MM.1S (cell line): Measurements from ENCODE around the gene NME3.

Experiments used
- DNase-seq: peaks from one replicate; pipeline ENCODE4 v3.0.0-alpha.2; 2015
- H2AFZ ChIP-seq: fragments of 300-600 bp; sonication (generic); 2 replicates; pipeline ENCODE4 v1.6.0; 2016; ENCODE audit warnings: antibody characterized with exemption, low read length
- H3F3A ChIP-seq: fragments of 300-600 bp; sonication (generic); 2 replicates; pipeline ENCODE4 v1.6.1; 2016; ENCODE audit warnings: mild to moderate bottlenecking, antibody characterized with exemption, low read length, moderate library complexity, mixed read lengths; ENCODE audit not compliant: insufficient read depth
- H3K27ac ChIP-seq: fragments of 300-600 bp; sonication (generic); 2 replicates; pipeline ENCODE4 v1.5.1; 2016; ENCODE audit warnings: mild to moderate bottlenecking, low read length
- H3K27me3 ChIP-seq: fragments of 300-600 bp; sonication (generic); replicated peaks from 2 replicates; pipeline ENCODE4 v1.6.0; 2016; ENCODE audit warnings: low read length; ENCODE audit not compliant: insufficient read depth
- H3K36me3 ChIP-seq: fragments of 300-600 bp; sonication (generic); replicated peaks from 2 replicates; pipeline ENCODE4 v1.6.1; 2016; ENCODE audit warnings: mild to moderate bottlenecking, low read length, mixed read lengths; ENCODE audit not compliant: insufficient read depth
- H3K4me1 ChIP-seq: fragments of 300-600 bp; sonication (generic); 2 replicates; pipeline ENCODE4 v1.6.1; 2016; ENCODE audit warnings: low read length, mixed read lengths
- H3K4me2 ChIP-seq: fragments of 300-600 bp; sonication (generic); 2 replicates; pipeline ENCODE4 v1.6.0; 2016; ENCODE audit warnings: low read depth, low read length
- H3K4me3 ChIP-seq: fragments of 300-600 bp; sonication (generic); 2 replicates; pipeline ENCODE4 v1.5.1; 2016; ENCODE audit warnings: low read length, mixed read lengths
- H3K79me2 ChIP-seq: fragments of 300-600 bp; sonication (generic); 2 replicates; pipeline ENCODE4 v1.6.1; 2016; ENCODE audit warnings: mixed run types, low read length, mixed read lengths
- H3K9ac ChIP-seq: fragments of 300-600 bp; sonication (generic); 2 replicates; pipeline ENCODE4 v1.6.1; 2016; ENCODE audit warnings: low read length, mixed read lengths
- H3K9me2 ChIP-seq: fragments of 300-600 bp; sonication (generic); replicated peaks from 2 replicates; pipeline ENCODE4 v1.6.1; 2016; ENCODE audit warnings: mild to moderate bottlenecking, low read length, mixed read lengths; ENCODE audit not compliant: insufficient read depth
- H3K9me3 ChIP-seq: fragments of 300-600 bp; sonication (generic); replicated peaks from 2 replicates; pipeline ENCODE4 v1.6.1; 2016; ENCODE audit warnings: mild to moderate bottlenecking, low read length, mixed read lengths; ENCODE audit not compliant: insufficient read depth
- H4K20me1 ChIP-seq: fragments of 300-600 bp; sonication (generic); 2 replicates; pipeline ENCODE4 v1.6.1; 2016; ENCODE audit warnings: mild to moderate bottlenecking, low read length, moderate library complexity, mixed read lengths; ENCODE audit not compliant: insufficient read depth
- EZH2 ChIP-seq: fragments of 300-600 bp; sonication (generic); optimal IDR thresholded peaks from 2 replicates; pipeline ENCODE3; 2017; ENCODE audit warnings: low read depth, mild to moderate bottlenecking, antibody characterized with exemption, low read length, mixed read lengths
- EZH2phosphoT487 ChIP-seq: fragments of 300-600 bp; sonication (generic); IDR thresholded peaks from 2 replicates; pipeline ENCODE4 v1.6.1; 2018; ENCODE audit warnings: antibody characterized with exemption, low read length
- TF ChIP-seq, protein P1 (sequence below): fragments of 300-600 bp; sonication (generic); IDR thresholded peaks from 2 replicates; pipeline ENCODE4 v1.5.1; 2016; ENCODE audit warnings: antibody characterized with exemption, low read length, mixed read lengths

NME3 gene

DNA sequence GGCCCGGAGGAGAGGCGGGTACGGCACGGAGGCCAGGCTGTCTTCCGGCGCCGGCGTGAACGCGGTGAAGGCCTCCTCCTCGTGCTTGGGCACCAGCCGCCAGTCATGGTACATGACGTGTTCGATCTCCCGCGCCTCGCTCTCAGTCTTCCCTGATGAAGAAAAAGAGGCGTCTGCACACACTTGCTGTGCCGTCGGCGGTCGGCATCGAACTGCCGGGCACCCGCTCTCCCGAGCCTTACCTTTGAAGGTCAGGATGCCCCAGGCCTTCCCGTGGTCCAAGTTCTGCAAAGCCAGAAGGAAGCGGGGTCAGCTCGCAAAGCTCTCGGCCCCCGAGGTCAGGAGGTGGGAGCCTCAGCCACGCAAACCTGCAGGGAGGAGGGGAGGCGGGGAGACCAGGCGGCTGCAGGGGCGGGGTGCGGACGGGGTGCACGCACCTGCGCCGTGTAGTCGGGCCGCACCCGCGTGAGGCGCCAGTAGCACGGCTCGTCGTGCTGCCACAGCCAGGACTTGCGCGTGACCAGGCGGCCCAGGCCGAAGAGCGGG, 1.1 kb upstream of the NME3 start, which contains the start of gene EME2:
TSS of gene EME2 (plus strand) at position 449 of the 546 bp plus-strand sequence. CDS start 418 bp downstream, outside the sequence.
- DNase-seq: peak; percentile 60
- TF ChIP-seq, protein P1, sequence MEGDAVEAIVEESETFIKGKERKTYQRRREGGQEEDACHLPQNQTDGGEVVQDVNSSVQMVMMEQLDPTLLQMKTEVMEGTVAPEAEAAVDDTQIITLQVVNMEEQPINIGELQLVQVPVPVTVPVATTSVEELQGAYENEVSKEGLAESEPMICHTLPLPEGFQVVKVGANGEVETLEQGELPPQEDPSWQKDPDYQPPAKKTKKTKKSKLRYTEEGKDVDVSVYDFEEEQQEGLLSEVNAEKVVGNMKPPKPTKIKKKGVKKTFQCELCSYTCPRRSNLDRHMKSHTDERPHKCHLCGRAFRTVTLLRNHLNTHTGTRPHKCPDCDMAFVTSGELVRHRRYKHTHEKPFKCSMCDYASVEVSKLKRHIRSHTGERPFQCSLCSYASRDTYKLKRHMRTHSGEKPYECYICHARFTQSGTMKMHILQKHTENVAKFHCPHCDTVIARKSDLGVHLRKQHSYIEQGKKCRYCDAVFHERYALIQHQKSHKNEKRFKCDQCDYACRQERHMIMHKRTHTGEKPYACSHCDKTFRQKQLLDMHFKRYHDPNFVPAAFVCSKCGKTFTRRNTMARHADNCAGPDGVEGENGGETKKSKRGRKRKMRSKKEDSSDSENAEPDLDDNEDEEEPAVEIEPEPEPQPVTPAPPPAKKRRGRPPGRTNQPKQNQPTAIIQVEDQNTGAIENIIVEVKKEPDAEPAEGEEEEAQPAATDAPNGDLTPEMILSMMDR: no peak
- TF ChIP-seq EZH2phosphoT487 (no peak), EZH2 (no peak)
- peak within 1 kb of the TSS; percentile 96 for H3K4me3 ChIP-seq
- peak within 1 kb of the TSS; percentile 81 for H2AFZ ChIP-seq
- 0 out of 2 replicates have a peak, but pooled peaks cover 3% of the 10 kb centered on the region for H3K4me1 ChIP-seq
- peaks cover 45% of the 10 kb centered on the region for H3K79me2 ChIP-seq
- H3F3A ChIP-seq: peaks cover 13% of the 10 kb centered on the region
- H3K27me3 ChIP-seq: no peaks in the 10 kb centered on the region
- no peaks in the 10 kb centered on the region for H3K9me2 ChIP-seq
- H3K27ac ChIP-seq: peak within 1 kb of the TSS; percentile 90
- H3K9ac ChIP-seq: peak within 1 kb of the TSS; percentile 98
- no peaks in the 10 kb centered on the region for H4K20me1 ChIP-seq
- no peaks in the 10 kb centered on the region for H3K36me3 ChIP-seq
- peak within 1 kb of the TSS; percentile 94 for H3K4me2 ChIP-seq
- H3K9me3 ChIP-seq: no peaks in the 10 kb centered on the region

DNA sequence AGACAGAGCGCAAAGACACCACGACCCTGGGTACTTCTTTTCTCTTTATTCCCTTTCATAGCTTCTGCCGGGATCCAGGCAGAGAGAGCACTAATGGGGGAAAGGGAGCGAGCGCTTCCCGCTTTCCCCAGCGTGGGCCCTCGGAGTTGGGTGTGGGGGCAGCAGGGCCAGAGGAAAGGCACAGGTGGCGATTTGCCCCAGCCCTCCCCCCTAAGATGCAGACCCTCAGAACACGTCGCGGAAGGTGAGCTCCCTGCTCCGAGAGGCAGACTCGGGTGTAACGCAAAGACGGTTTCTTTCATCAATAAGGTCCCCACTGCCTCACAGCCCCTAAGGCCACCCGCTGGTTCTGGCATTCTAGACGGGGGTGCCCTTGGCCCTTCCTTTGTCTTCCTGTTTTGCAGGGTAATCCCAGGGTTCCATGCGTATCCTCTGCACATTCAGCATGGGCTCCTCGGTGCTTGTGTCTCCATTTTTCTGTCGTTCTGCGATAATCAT, 570 bp upstream of the NME3 start:
- Histone ChIP-seq H3K4me1 (0 out of 2 replicates have a peak, but pooled peaks cover 3% of the 10 kb centered on the region), H3K36me3 (no peaks in the 10 kb centered on the region), H3K9ac (peak overlapping the region; percentile 98), H3K4me2 (peak overlapping the region; percentile 94), H2AFZ (peak overlapping the region; percentile 81; the same call in 1 of the 2 replicates), H4K20me1 (no peaks in the 10 kb centered on the region), H3K4me3 (peak overlapping the region; percentile 96), H3K79me2 (peaks cover 45% of the 10 kb centered on the region), H3F3A (peaks cover 13% of the 10 kb centered on the region), H3K27me3 (no peaks in the 10 kb centered on the region), H3K9me3 (no peaks in the 10 kb centered on the region), H3K9me2 (no peaks in the 10 kb centered on the region), H3K27ac (peak overlapping the region; percentile 90)
- no peak for DNase-seq
- TF ChIP-seq EZH2: no peak
- no peak for TF ChIP-seq EZH2phosphoT487
- TF ChIP-seq, protein P1: no peak

DNA sequence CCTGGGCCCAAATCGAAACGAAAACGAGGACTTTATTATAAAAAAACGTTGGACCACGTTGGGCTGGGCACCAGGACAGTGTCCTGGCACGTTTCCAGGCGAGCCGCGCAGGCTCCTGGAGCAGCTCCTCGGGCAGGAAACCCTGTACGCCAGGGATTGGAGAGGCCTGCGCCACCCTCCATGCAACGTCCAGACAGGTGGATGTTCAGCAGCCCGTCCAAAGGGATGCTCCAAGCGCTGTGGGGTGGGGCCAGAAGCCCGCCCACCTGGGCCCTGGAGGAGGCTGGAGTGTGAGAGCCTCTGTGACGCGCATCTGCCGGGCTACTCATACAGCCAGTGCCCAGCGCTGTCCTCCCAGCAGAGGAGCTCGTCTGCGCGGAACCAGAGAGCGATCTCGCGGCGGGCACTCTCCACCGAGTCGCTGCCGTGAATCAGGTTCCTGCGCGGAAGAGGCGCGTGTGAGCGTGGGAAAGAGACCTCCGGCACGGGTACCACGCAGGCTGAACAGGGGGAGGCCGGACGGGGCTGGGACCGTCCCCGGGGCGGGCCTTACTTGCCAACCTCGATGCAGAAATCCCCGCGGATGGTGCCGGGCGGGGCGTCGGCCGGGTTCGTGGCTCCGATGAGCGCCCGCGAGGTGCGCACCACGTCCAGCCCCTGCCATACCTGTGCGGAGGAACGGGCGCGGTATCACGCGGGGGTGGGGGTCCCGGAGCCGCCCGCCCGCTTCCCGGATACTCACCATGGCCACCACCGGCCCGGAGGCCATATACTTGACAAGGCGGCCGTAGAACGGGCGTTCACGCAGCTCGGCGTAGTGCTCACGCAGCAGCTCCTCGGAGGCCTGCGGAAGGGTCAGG, 785 bp downstream of the NME3 start:
- no peaks in the 10 kb centered on the region for H4K20me1 ChIP-seq

More for the DNA sequence above, 785 bp downstream of the NME3 start:
- peaks cover 13% of the 10 kb centered on the region for H3F3A ChIP-seq
- H3K4me1 ChIP-seq: 0 out of 2 replicates have a peak, but pooled peaks cover 3% of the 10 kb centered on the region
- TF ChIP-seq, protein P1: no peak
- TF ChIP-seq EZH2 (no peak), EZH2phosphoT487 (no peak)
- H3K27ac ChIP-seq: no peak overlapping the region
- peak overlapping the region; percentile 28; the same call in 1 of the 2 replicates for H3K9ac ChIP-seq
- no peak overlapping the region for H2AFZ ChIP-seq
- peak overlapping the region; percentile 66; the same call in 1 of the 2 replicates for H3K4me2 ChIP-seq
- no peaks in the 10 kb centered on the region for H3K9me2 ChIP-seq
- H3K36me3 ChIP-seq: no peaks in the 10 kb centered on the region
- peaks cover 43% of the 10 kb centered on the region for H3K79me2 ChIP-seq
- H3K4me3 ChIP-seq: peak overlapping the region; percentile 96
- DNase-seq: no peak
- no peaks in the 10 kb centered on the region for H3K27me3 ChIP-seq
- no peaks in the 10 kb centered on the region for H3K9me3 ChIP-seq
